ENCODE data around the gene LPAR5.
"Not testable (repeated sequence)": the region's sequence is repeated elsewhere in the genome, so short reads cannot be mapped to it uniquely, and the experiment has no call there.

LPAR5 gene

DNA sequence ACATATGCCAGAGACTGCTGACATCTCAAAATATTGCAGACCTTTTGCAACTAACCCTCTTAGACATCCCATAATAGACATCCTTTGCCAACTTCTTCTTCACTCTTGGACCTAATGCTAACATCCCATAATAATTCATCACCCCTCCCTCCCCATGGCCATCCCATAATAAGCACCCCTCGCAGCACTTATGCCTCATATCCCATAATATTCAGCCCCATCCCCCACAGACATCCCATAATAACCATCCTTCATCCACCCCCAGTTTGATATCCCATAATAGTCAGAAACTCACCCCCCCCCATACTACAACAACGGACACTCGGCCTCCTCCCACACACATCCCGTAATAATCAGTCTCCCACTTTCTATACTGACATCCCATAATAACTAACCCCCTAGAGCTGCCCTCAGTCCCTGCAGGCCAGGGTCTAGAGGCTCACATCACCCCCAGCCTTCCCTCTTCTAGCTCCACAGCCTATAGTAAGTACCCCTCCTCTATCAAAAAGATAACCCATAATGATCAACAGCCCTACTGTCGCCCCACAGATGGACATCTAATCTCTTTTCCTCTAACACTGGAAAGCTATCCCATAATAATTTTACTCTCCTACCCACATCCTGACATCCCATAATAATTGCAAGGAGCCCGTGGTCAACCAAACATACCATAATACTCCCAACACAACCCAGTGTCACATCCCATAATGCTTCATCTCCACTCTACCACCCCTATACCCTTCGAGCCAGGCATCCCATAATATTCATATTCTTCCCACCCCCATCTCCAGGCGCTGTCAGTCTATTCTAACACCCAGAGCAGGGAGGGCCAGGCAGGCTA is 27.8 kb downstream of the LPAR5 start:
- DNase-seq (ENCODE audit: low read depth in 2 of 2, low spot score in 1 of 2) = no peak

DNA sequence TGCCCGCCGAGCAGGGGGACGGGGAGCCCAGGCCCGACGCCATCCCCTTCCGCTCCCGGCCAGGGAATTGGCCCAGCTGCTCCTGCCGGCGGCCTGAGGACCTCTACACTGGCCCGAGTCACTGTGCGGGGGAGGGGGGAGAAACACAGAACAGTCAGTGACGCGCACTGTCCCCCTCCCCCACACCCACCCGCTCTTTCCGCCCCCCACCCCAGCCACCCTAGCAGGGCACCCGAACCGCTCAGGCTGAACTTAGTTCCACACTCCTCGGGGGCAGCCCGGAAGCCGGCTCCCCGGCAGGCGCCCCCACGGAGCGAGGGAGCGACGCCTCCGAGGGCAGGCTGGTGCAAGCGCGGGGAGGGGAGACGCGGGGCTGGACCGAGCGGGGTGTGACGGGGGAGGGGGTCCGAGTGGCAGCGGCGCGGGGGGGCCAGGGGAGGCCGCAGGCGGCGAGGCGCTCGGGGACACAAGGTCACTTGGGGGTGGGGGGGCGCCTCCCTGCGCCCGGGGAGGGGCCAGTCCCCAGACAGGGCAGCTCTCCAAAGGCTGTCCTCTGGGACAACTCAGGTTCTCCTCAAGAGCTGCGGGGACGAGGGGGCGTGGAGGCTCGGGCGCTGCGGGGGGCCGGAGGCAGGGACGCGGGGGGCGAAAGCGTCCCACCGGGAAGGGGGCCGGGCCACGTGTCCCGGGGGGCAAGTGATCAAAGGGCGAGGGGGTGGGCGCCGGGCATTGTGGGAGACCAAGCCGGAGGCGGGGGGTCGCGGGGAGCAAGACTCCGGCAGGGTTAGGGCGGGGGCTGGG is 29.2 kb downstream of the LPAR5 start:
- peak in 1 of 2 donors; percentile 46 for DNase-seq (ENCODE audit: low read depth in 2 of 2, low spot score in 1 of 2)

DNA sequence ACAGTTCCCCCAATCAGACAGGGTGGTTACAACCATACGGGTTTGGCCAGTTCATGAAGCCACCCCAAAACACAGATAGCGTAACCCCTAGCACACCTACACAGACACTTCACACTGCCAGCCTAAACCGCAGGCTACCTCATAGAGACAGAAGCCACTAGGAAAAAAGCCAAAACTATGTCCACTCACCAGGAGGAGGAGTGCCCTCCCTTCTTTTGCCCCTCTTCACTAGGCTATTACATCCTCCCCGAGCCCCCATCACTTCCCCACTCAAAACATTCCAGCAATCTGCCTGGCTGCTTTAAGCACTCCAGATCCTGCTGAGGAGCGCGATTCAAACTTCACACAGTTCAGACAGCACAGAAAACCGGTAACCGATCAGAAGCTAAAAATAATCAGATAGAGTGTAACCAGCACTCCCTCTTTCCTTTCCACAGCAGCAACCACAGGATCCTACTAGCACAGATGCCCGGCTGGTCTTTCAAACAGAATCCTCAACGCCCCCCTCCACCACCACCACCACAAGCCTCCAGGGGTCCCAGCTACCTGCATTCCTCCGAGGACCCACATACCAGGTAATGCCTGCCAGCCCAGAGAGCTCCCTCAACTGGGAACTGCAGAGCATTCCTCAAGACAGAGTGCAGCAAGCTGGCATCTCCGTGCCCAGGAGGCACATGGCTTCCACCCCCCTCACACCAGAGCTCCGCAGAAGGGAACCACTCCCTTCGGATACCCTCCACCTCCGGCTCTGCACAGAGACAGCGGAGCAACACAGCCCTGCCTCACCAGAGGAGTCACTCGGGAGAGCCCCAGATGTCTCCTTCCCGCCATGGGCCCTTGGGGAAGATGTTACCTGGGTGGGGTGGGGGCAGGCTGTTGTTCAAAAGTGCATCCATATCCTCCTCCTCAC is 30.1 kb downstream of the LPAR5 start:
- no peak for DNase-seq (ENCODE audit: low read depth in 2 of 2, low spot score in 1 of 2)

DNA sequence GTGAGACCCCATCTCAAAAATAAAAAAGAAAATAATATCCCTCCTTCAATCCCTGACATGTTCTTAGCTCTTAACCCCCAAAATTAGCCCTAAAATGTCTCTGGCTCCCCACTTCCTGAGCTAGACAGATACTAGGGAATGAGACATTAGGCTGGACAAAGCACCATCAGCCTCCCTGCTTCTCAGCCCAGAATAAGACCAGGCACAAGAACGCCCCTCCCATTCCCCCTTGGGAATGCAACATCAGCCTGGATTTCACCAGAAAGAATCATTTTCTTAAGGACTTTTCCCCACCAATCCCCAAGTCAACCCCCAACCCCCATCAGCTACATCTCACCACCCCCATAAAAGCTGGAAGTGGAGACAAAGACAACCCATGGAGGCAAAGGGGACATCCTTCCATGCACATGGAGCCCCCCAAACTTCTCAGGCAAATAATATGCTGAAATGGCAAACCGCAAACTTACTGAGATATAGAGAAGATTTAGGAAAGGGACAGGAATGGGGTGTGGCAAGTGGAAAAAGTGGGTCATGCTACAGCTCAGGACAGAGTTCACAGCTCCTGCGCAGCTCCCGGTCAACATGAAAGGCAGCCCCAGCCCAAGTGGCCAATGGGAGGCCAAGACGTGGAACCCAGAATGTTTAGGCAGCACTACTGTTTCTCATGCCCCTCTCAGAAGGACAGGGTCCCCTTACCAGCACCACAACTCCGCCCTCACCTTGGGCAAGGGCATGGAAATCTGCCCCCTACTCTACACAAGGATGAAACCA is 31.3 kb downstream of the LPAR5 start:
- no peak for DNase-seq (ENCODE audit: low read depth in 2 of 2, low spot score in 1 of 2)

DNA sequence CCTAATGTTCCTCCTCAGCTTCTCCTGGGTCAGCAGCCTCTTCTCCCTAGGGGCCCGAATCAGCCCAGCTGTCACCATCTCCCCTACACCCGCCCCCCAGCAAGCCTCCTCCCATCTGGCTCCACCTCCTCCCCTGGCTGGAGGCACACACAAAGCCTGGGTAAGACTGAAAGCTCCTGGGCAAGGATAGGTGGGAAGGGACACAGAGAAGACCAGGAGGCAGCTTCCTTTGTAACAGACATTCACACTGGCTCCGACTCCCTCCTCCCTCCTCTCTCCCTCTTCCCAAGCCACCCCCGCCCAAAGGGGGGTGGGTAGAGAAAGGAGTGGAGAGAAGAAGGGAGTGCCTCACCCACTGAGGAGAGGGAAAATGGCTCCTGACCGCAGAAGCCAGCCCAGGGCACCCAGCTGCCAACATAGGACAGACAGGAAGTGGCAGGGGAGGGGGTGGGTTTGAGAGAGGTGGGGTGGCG is 32.6 kb downstream of the LPAR5 start:
- no peak for DNase-seq (ENCODE audit: low read depth in 2 of 2, low spot score in 1 of 2)

DNA sequence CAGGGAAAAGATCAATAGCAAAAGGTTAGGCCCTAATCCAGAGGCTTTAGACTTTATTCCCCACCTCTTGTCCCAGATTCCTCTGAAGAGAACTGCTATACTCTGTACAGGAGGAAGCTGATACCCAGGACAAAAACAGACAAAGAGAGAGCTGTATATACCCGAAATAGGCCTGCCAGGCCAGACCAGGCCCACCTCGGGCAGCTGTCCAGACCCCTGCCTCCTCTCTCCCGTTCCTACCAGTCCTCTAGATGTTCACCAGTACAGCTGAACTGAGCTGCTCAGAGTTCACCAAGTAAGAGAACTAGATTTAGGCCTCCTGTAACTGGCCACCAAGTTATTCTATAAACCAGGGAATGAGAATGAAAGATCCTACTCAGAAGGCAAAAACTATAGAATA is 33.2 kb downstream of the LPAR5 start:
- no peak for DNase-seq (ENCODE audit: low read depth in 2 of 2, low spot score in 1 of 2)

DNA sequence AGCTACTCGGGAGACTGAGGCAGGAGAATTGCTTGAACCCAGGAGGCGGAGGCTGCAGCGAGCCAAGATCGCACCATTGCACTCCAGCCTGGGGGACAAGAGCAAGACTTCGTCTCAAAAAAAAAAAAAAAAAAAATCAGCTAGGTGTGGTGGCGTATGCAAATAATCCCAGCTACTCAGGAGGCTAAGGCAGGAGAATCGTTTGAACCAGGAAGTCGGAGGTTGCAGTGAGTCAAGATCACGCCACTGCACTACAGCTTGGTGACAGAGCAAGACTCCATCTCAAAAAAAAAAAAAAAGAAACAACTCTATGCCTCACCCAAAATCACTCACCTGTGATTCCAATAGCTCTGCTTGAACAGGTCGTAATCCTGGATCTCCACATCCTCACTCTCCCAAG is 40.1 kb downstream of the LPAR5 start:
- not testable (repeated sequence) for DNase-seq (ENCODE audit: low read depth in 2 of 2, low spot score in 1 of 2)

DNA sequence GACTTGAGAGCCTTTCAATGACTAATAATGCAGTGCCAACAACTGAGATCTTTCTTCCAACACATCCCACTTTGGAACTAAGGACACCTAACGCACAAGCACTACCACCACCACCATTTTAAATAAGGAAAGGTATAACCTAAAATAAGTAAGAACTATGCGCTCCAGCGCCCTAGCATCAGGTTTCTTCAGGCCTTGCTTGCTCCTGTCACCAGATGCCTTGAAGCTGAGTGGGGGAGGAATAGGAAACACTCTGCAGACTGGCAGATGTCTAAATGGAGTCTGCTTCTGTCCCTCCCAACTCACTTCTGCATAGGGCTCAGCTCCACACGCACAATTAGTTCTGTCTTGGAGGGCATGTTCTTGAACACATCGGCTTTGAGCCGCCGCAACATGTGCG is 43.7 kb downstream of the LPAR5 start:
- no peak for DNase-seq (ENCODE audit: low read depth in 2 of 2, low spot score in 1 of 2)

DNA sequence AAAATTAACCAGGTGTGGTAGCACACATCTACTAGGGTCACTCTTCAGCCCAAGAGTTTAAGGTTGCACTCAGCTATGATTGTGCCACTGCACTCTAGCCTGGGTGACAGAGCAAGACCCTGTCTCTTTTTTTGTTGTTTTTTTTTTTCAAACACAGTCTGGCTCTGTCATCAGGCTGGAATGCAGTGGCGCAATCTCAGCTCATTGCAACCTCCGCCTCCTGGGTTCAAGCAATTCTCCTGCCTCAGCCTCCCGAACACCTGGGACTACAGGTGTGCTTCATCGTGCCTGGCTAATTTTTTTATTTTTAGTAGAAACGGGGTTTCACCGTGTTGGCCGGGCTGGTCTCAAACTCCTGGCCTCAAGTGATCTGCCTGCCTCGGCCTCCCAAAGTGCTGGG is 49.2 kb downstream of the LPAR5 start:
- DNase-seq (ENCODE audit: low read depth in 2 of 2, low spot score in 1 of 2) = not testable (repeated sequence)

DNA sequence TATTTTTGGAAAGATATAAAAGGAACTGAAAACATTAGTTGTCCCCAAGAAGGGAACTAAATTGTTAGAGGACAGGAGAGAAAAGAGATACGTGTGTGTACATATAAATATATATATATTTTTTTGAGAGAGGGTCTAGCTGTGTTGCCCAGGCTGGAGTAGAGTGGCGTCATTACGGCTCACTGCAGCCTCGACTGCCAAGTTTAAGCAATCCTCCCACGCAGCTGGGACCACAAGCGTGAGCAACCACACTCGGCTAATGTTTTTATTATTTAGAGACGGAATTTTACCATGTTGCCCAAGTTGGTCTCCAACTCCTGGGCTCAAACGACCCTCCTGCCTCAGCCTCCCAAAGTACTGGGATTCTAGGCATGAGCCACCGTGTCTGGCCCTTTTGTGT is 51.5 kb downstream of the LPAR5 start:
- DNase-seq (ENCODE audit: low read depth in 2 of 2, low spot score in 1 of 2) = no peak

DNA sequence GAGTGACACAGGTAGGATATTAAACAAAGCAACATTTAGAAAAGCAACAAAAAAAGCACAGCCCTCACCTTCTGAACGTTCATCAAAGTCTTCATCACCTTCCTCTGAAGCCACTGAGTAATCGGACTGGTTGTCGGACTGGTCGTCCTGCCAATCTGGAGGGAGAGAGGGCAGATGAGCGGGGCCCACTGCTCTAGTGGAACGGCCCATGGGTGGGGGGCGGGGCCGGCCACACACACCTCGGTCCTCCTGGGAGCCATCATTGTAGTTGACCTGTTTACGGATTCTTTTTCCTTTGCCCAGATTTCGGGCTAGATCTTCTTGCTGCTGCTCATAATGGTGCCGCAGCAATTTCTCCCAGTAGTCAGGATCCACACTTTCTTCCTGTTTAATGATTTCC is 52.8 kb downstream of the LPAR5 start:
- DNase-seq (ENCODE audit: low read depth in 2 of 2, low spot score in 1 of 2) = no peak

DNA sequence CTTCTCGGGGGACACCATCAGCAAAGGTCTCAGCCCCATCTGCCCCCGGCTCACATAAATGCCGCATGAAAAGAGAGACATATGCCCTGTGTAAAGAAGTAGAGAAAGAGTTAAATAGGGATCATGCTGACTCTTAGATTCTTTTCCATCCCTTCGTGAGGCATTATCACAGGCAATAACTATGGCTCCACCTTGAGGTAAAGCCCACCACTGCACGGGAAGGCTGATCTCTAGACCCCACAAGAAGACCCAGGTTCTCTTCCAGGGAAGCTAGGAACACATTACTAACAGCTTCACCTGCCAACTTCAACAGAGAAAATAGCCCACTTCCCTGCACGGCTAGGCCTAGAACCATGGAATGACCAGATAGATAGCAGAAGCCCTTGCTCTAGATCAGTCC is 53.6 kb downstream of the LPAR5 start:
- no peak for DNase-seq (ENCODE audit: low read depth in 2 of 2, low spot score in 1 of 2)

DNA sequence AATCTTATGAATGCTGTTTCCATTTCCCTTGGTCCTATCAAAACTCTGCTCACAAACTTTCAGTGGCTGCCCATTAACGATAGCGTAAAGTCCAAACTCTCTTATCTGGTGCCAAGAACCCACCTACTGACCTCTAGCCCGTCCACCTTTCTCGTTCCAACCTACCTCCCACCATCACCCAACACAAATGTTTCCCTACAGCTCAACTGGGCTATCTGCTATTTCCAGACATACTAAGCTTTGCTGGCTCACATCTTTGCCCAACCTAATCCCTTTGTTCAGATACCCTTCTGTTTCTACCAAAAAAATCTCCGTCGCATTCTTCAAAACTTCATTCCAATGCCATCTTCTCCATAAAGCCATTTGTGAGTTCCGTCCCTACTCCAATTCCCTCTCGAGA is 60.1 kb downstream of the LPAR5 start:
- DNase-seq (ENCODE audit: low read depth in 2 of 2, low spot score in 1 of 2) = no peak

DNA sequence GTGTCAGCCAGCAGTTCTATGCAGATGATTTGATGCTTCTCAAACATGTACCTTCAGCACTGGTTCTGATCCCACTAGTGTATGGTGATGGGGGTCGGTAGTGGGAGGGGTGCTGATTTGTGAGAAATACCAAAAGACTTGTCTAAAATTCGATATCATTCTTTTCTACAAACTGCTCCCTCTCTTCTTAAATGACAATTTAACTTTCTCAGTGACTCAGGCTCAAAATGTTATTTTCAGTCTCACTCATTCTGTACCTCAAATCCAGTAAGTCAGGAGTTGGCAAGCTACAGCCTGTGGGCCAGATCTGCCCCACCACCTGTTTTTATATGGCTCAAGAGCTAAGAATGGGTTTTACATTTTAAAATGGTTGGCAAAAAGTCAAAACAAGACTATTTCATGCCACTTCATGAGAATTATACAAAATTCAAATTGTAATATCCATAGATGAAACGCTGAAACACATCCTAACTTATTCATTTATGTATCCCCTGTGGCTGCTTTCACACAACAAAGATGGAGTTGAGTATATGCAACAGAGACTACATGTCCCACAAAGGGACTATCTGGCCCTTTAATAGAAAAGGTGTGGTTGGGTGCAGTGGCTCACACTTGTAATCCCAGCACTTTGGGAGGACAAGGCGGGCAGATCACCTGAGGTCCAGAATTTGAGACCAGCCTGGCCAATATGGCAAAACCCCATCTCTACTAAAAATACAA is 61.0 kb downstream of the LPAR5 start:
- no peak for DNase-seq (ENCODE audit: low read depth in 2 of 2, low spot score in 1 of 2)

DNA sequence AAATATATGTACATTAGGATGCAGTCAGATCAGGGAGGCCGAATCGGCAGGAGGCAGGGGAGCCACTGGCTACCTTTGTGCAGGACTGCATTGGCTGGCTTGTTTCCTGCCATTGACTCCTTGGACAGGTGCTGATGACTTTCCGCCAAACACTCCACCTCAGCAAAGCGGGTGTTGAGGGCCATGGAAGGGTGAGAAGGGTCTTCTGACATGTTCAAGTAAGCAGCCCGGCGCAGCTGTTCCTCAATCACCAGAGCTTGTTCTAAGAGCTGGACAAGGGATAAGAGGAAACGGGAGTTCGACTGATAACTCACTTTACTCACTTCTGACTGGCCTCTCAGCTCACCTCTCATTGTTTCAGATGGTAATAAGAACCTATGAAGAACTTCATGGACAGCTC is 62.8 kb downstream of the LPAR5 start:
- no peak for DNase-seq (ENCODE audit: low read depth in 2 of 2, low spot score in 1 of 2)

DNA sequence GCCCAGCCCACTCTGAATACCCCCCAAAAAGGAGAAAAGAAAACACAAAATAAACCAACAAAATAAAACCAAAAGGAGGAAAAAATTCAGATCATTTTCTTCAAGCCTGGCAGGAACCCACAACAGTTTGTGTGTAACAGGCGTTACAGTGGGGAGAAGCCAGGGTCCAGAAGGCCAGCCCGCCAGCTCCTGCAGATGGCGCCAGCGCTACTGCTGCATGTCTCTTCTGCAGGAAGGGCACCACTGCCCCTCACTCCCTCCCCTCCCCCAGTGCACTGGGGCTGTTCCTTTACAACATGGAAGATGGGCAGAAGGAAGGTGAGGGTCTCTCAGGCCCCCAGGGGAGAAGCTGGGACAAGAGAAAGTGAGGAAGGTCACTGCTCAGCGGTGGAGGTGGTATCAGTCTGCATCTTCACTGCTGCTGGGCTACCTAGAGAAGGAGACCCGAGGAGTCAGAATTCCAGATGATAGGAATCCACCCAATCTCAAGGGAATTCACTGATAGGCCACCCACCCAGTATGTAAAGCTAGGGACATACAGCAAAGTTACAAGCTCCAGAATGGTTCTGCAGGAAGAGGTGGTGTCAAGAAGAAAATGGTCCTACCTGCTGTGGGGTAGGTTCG is 65.4 kb downstream of the LPAR5 start:
- DNase-seq (ENCODE audit: low read depth in 2 of 2, low spot score in 1 of 2) = no peak

DNA sequence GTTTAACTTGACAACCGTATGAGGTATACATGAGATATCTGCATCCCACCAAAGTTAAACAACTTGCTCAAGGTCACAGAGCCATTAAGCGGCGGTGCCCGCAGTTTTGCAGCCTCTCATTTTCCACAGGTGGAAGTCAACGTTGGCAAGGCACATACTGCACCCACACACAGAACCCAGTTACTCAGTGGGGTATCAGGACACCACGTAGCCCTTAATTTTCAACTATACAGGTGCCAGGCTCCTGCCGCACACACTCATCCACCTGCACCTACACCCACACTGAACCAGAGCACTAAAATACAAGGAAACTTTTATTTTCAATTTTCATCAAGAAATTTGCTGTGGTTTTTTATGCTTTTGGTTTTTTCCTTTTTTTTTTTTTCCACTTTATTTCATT is 66.0 kb downstream of the LPAR5 start:
- DNase-seq (ENCODE audit: low read depth in 2 of 2, low spot score in 1 of 2) = no peak

DNA sequence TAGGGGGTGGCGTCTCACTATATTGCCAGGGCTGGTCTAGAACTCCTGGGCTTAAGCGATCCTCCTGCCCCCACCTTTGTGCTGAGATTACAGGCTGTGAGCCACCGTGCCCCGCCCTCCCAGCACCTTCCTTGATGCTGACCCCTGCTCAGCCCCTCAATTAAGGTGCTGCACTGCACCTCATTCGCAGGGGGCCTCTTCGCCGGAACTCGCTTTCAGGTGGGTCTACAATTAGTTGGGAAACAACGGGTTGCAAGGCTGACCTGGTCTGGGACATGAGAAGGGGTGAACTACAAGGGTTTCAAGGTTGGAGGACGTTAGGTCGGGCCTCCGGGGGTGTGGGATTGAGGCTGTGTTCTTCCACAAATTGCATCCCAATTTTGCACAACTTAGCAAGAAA is 66.4 kb downstream of the LPAR5 start:
- DNase-seq (ENCODE audit: low read depth in 2 of 2, low spot score in 1 of 2) = no peak
